BE2C (cell line): ENCODE data around the gene COL4A1.

Source experiments
- DNase-seq: peaks from one replicate; pipeline ENCODE4 v3.0.0-alpha.2; 2020
- H3K27me3 ChIP-seq: fragments of 250-450 bp; sonication (Bioruptor Pico); 2 replicates; pipeline ENCODE4 v1.5.1; 2020; ENCODE audit warnings: mild to moderate bottlenecking
- H3K36me3 ChIP-seq: fragments of 250-450 bp; sonication (Bioruptor Pico); 2 replicates; pipeline ENCODE4 v1.5.1; 2020; ENCODE audit warnings: mild to moderate bottlenecking
- H3K4me1 ChIP-seq: fragments of 250-450 bp; sonication (Bioruptor Pico); 2 replicates; pipeline ENCODE4 v1.5.1; 2020
- H3K4me3 ChIP-seq: 2 replicates; pipeline ENCODE4 v1.5.1; 2011; ENCODE audit warnings: low read depth, low read length
- H3K9me3 ChIP-seq: fragments of 250-450 bp; sonication (Bioruptor Pico); 2 replicates; pipeline ENCODE4 v1.5.1; 2020
- TF ChIP-seq, protein P1 (sequence below): IDR thresholded peaks from 2 replicates; pipeline ENCODE4 v1.5.1; 2012; ENCODE audit warnings: mild to moderate bottlenecking, low read depth, low read length

COL4A1 gene

GRCh38 chr13:110154410-110154933 lies 152.5 kb downstream of the COL4A1 start:
- DNase-seq, result no peak
- no peaks in the 10 kb centered on the region for H3K36me3 ChIP-seq
- H3K27me3 ChIP-seq, result peaks cover 43% of the 10 kb centered on the region
- TF ChIP-seq, protein P1, sequence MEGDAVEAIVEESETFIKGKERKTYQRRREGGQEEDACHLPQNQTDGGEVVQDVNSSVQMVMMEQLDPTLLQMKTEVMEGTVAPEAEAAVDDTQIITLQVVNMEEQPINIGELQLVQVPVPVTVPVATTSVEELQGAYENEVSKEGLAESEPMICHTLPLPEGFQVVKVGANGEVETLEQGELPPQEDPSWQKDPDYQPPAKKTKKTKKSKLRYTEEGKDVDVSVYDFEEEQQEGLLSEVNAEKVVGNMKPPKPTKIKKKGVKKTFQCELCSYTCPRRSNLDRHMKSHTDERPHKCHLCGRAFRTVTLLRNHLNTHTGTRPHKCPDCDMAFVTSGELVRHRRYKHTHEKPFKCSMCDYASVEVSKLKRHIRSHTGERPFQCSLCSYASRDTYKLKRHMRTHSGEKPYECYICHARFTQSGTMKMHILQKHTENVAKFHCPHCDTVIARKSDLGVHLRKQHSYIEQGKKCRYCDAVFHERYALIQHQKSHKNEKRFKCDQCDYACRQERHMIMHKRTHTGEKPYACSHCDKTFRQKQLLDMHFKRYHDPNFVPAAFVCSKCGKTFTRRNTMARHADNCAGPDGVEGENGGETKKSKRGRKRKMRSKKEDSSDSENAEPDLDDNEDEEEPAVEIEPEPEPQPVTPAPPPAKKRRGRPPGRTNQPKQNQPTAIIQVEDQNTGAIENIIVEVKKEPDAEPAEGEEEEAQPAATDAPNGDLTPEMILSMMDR, result no peak
- no peaks in the 10 kb centered on the region for H3K4me1 ChIP-seq
- H3K4me3 ChIP-seq, result no peak overlapping the region
- no peaks in the 10 kb centered on the region for H3K9me3 ChIP-seq

DNA sequence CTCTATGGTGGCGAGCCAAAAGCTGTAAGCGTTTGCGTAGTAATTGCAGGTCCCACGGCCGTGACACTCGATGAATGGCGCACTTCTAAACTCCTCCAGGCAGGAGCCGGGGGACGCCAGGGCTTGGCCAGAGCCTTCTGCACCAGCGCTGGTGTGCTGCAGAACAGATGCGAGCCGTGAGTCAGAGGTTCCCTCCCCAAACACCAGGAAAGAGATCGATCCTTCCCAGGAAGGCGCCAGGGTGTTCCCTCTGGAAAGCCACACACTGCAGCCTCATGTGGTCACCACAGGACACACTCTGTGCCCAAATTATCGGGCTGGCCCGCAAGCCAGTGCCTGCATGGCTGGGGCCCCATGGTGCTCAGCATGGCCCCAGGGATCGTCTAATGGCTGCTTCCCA lies 154.6 kb downstream of the COL4A1 start:
- TF ChIP-seq, protein P1, result no peak
- Histone ChIP-seq H3K27me3 (peaks cover 41% of the 10 kb centered on the region), H3K36me3 (no peaks in the 10 kb centered on the region)

DNA sequence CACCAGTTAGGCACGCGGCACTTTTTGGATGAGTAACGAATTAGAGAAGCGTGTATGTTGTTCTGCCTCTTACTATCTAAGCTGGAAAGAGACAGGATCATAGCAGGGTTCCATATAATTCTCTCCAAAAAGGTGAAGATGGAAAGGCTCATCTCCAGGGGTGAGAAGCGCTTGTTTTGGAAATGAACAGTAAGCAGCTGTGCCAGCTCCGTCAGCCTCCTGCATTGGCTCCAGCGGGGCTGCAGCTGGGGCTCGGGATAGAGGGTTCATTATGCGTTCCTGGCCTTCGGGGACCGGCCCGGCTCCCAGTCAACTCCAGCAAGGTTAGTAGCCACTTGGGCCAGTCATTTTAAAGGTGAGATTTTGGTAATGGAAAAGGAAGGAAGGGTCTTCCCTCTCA lies 155.5 kb downstream of the COL4A1 start:
- Histone ChIP-seq H3K36me3 (no peaks in the 10 kb centered on the region), H3K4me3 (no peak overlapping the region), H3K9me3 (no peaks in the 10 kb centered on the region), H3K4me1 (no peaks in the 10 kb centered on the region), H3K27me3 (peaks cover 38% of the 10 kb centered on the region)
- no peak for DNase-seq
- TF ChIP-seq, protein P1, result no peak

More for the DNA sequence above, 154.6 kb downstream of the COL4A1 start:
- Histone ChIP-seq H3K9me3 (no peaks in the 10 kb centered on the region), H3K4me3 (no peak overlapping the region), H3K4me1 (no peaks in the 10 kb centered on the region)
- no peak for DNase-seq

- H3K4me3 ChIP-seq, result no peak overlapping the region
- H3K27me3 ChIP-seq, result peaks cover 44% of the 10 kb centered on the region
- TF ChIP-seq, protein P1, result no peak
- no peaks in the 10 kb centered on the region for H3K4me1 ChIP-seq
- no peaks in the 10 kb centered on the region for H3K9me3 ChIP-seq
- no peak for DNase-seq
- no peaks in the 10 kb centered on the region for H3K36me3 ChIP-seq
These were observed 156.4 kb downstream of the COL4A1 start for GRCh38 chr13:110150384-110151101.

GRCh38 chr13:110149036-110149435 lies 157.9 kb downstream of the COL4A1 start:
- H3K36me3 ChIP-seq, result no peaks in the 10 kb centered on the region
- H3K27me3 ChIP-seq, result peaks cover 44% of the 10 kb centered on the region
- no peak for DNase-seq

DNA sequence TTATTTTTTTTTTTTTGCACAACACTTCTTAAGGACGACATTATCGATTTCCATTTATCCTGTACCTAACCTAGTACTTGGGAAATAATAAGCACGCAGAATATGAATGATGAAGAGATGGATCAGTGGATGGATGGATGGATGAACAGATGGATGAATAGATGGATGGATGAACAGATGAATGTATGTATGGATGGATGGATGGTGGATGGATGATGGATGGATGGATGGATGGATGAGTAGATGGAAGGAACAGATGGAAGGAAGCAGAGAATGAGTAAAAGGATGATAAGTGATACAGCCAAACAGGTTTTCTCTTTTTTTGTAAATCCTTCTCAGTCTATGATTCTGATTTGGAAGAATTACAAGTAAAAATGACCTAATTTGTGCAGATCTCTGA lies 166.9 kb downstream of the COL4A1 start:
- no peaks in the 10 kb centered on the region for H3K9me3 ChIP-seq
- DNase-seq, result no peak
- no peaks in the 10 kb centered on the region for H3K36me3 ChIP-seq
- peaks cover 51% of the 10 kb centered on the region for H3K27me3 ChIP-seq
- no peak overlapping the region for H3K4me3 ChIP-seq
- no peaks in the 10 kb centered on the region for H3K4me1 ChIP-seq
- TF ChIP-seq, protein P1, result no peak

More at GRCh38 chr13:110149036-110149435, 157.9 kb downstream of the COL4A1 start:
- TF ChIP-seq, protein P1, result no peak
- Histone ChIP-seq H3K4me1 (no peaks in the 10 kb centered on the region), H3K4me3 (no peak overlapping the region), H3K9me3 (no peaks in the 10 kb centered on the region)
